PC-3 (cell line): ENCODE data around the gene ARHGAP40. TPM values are rescaled to one million over a fixed set of nuclear protein-coding genes. Genes with fewer than 3 reads are reported as not detected.

Experiments
- ATAC-seq: fragments of 200-7000 bp; cut with Tn5 transposase; 2 replicates; pipeline ENCODE4 v1.9.1; 2020; ENCODE audit warnings: mild to moderate bottlenecking, moderate library complexity
- BruUV-seq: library from RNA; stranded (reverse); fragments of 400-500 nt; replicated peaks from 2 replicates; lab custom pipeline; 2021; lab: Mats Ljungman, UMichigan
- CTCF ChIA-PET: fragments of 300-600 bp; sonication (Branson Sonifier 250); formaldehyde crosslinking; loops from one replicate; lab custom pipeline; 2022; ENCODE audit warnings: antibody characterized with exemption; lab: Charles Lee
- POLR2A ChIA-PET: fragments of 300-600 bp; sonication (Branson Sonifier 250); formaldehyde crosslinking; loops from one replicate; lab custom pipeline; 2022; ENCODE audit warnings: antibody characterized with exemption; ENCODE audit not compliant: unreplicated experiment; lab: Charles Lee
- DNase-seq: peaks from one replicate; pipeline ENCODE4 v3.0.0-alpha.2; 2015
- H2AFZ ChIP-seq: fragments of 300-600 bp; sonication (generic); 2 replicates; pipeline ENCODE4 v1.6.0; 2016; ENCODE audit warnings: antibody characterized with exemption, low read length
- H3F3A ChIP-seq: fragments of 300-600 bp; sonication (generic); one replicate; pipeline ENCODE4 v1.6.0; 2017; ENCODE audit warnings: antibody characterized with exemption, low read length, control low read depth, mild to moderate bottlenecking; ENCODE audit not compliant: unreplicated experiment
- H3K27ac ChIP-seq: fragments of 300-600 bp; sonication (generic); 2 replicates; pipeline ENCODE4 v1.5.1; 2016; ENCODE audit warnings: mild to moderate bottlenecking, low read length
- H3K27me3 ChIP-seq: fragments of 300-600 bp; sonication (generic); 2 replicates; pipeline ENCODE4 v1.6.1; 2016; ENCODE audit warnings: low read length, mixed read lengths
- H3K36me3 ChIP-seq: fragments of 300-600 bp; sonication (generic); 2 replicates; pipeline ENCODE4 v1.6.1; 2016; ENCODE audit warnings: low read depth, mixed run types, low read length, mixed read lengths
- H3K4me1 ChIP-seq: fragments of 300-600 bp; sonication (generic); 2 replicates; pipeline ENCODE4 v1.5.1; 2016; ENCODE audit warnings: low read length; ENCODE audit not compliant: insufficient read depth
- H3K4me2 ChIP-seq: fragments of 300-600 bp; sonication (generic); 2 replicates; pipeline ENCODE4 v1.6.0; 2016; ENCODE audit warnings: low read length
- H3K4me3 ChIP-seq: fragments of 300-600 bp; sonication (generic); 2 replicates; pipeline ENCODE4 v1.5.1; 2016; ENCODE audit warnings: mild to moderate bottlenecking, low read length, mixed read lengths
- H3K79me2 ChIP-seq: fragments of 300-600 bp; sonication (generic); 2 replicates; pipeline ENCODE4 v1.6.1; 2017; ENCODE audit warnings: low read length, mixed read lengths
- H3K9ac ChIP-seq: fragments of 300-600 bp; sonication (generic); 2 replicates; pipeline ENCODE4 v1.6.0; 2016; ENCODE audit warnings: mild to moderate bottlenecking, low read length
- H3K9me2 ChIP-seq: fragments of 300-600 bp; sonication (generic); replicated peaks from 2 replicates; pipeline ENCODE4 v1.6.1; 2016; ENCODE audit warnings: mixed run types, low read length, mixed read lengths
- H3K9me3 ChIP-seq: fragments of 300-600 bp; sonication (generic); 2 replicates; pipeline ENCODE4 v1.6.1; 2016; ENCODE audit warnings: low read length, mixed read lengths
- H4K20me1 ChIP-seq: fragments of 300-600 bp; sonication (generic); 2 replicates; pipeline ENCODE4 v1.6.1; 2016; ENCODE audit warnings: low read length, mixed read lengths
- EZH2 ChIP-seq: fragments of 300-600 bp; sonication (generic); IDR thresholded peaks from one replicate; pipeline ENCODE4 v1.6.1; 2017; ENCODE audit warnings: antibody characterized with exemption, mild to moderate bottlenecking, low read length; ENCODE audit not compliant: unreplicated experiment
- EZH2phosphoT487 ChIP-seq: fragments of 300-600 bp; sonication (generic); IDR thresholded peaks from 2 replicates; pipeline ENCODE4 v1.6.1; 2018; ENCODE audit warnings: mild to moderate bottlenecking, antibody characterized with exemption, low read length, borderline replicate concordance
- intact Hi-C: fragments of 100-400 bp; cut with micrococcal nuclease; formaldehyde crosslinking; loops from 2 replicates; pipeline ENCODE4 v1.9.0; 2023
- total RNA-seq: library from RNA; depleted of rRNA; stranded (reverse); fragments of >200 nt; gene quantifications from 2 replicates; pipeline ENCODE4 v1.2.3, GENCODE V29; 2014
- TF ChIP-seq, protein P1 (sequence below): fragments of 300-600 bp; sonication (generic); conservative IDR thresholded peaks from 2 replicates; pipeline ENCODE4 v1.5.1; 2017; ENCODE audit warnings: antibody characterized with exemption, low read depth, mild to moderate bottlenecking, low read length

ARHGAP40 gene
- total RNA-seq, 1 experiment from 2014 or later: not detected

DNA sequence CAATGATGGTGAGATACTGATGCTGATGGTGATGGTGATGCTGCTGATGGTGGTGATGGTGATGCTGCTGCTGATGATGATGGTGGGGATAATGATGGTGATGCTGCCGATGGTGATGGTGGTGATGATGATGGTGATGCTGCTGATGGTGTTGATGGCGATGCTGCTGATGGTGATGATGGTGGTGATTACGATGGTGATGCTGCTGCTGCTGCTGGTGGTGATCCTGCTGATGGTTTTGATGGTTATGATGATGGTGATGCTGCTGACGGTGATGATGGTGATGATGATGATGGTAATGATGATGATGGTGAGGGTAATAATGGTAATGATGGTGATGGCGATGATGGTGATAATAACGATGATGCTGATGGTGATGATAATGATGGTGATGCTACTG is 50.0 kb downstream of the ARHGAP40 start:
- Histone ChIP-seq H4K20me1 (no peaks in the 10 kb centered on the region), H3K4me2 (no peak overlapping the region), H3K9me2 (0 out of 2 replicates have a peak, but pooled peaks cover 3% of the 10 kb centered on the region), H2AFZ (no peak overlapping the region), H3K4me1 (no peaks in the 10 kb centered on the region; the same call in 1 of the 2 replicates), H3K9ac (no peak overlapping the region), H3K36me3 (no peaks in the 10 kb centered on the region), H3K27me3 (peaks cover 10% of the 10 kb centered on the region; the same call in 1 of the 2 replicates), H3K9me3 (0 out of 2 replicates have a peak, but pooled peaks cover 8% of the 10 kb centered on the region), H3K4me3 (no peak overlapping the region), H3F3A (no peaks in the 10 kb centered on the region), H3K79me2 (no peaks in the 10 kb centered on the region), H3K27ac (no peak overlapping the region)
- ATAC-seq: no peak
- ChIA-PET POLR2A (no interaction called here), CTCF (no interaction called here)
- intact Hi-C loops: no loop called here
- no peak for TF ChIP-seq EZH2phosphoT487
- BruUV-seq: no TSS peak
- no peak for DNase-seq

- ChIA-PET POLR2A (no interaction called here), CTCF (no interaction called here)
- H3K4me1 ChIP-seq: no peaks in the 10 kb centered on the region
- no peak overlapping the region for H3K4me2 ChIP-seq
- H3K4me3 ChIP-seq: no peak overlapping the region
- no peak for ATAC-seq
- H2AFZ ChIP-seq: no peak overlapping the region
- H3K9ac ChIP-seq: no peak overlapping the region
- BruUV-seq: no TSS peak
- intact Hi-C loops: no loop called here
- TF ChIP-seq EZH2 (no peak), EZH2phosphoT487 (no peak)
- TF ChIP-seq, protein P1, sequence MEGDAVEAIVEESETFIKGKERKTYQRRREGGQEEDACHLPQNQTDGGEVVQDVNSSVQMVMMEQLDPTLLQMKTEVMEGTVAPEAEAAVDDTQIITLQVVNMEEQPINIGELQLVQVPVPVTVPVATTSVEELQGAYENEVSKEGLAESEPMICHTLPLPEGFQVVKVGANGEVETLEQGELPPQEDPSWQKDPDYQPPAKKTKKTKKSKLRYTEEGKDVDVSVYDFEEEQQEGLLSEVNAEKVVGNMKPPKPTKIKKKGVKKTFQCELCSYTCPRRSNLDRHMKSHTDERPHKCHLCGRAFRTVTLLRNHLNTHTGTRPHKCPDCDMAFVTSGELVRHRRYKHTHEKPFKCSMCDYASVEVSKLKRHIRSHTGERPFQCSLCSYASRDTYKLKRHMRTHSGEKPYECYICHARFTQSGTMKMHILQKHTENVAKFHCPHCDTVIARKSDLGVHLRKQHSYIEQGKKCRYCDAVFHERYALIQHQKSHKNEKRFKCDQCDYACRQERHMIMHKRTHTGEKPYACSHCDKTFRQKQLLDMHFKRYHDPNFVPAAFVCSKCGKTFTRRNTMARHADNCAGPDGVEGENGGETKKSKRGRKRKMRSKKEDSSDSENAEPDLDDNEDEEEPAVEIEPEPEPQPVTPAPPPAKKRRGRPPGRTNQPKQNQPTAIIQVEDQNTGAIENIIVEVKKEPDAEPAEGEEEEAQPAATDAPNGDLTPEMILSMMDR: no peak
- no peaks in the 10 kb centered on the region for H3F3A ChIP-seq
- no peak overlapping the region for H3K27ac ChIP-seq
- no peaks in the 10 kb centered on the region for H4K20me1 ChIP-seq
- 0 out of 2 replicates have a peak, but pooled peaks cover 3% of the 10 kb centered on the region for H3K9me2 ChIP-seq
- no peaks in the 10 kb centered on the region for H3K79me2 ChIP-seq
- no peak for DNase-seq
- H3K36me3 ChIP-seq: no peaks in the 10 kb centered on the region
- H3K27me3 ChIP-seq: peaks cover 19% of the 10 kb centered on the region
- H3K9me3 ChIP-seq: 0 out of 2 replicates have a peak, but pooled peaks cover 8% of the 10 kb centered on the region
These were observed 51.4 kb downstream of the ARHGAP40 start for GRCh38 chr20:38652995-38653394.

DNA sequence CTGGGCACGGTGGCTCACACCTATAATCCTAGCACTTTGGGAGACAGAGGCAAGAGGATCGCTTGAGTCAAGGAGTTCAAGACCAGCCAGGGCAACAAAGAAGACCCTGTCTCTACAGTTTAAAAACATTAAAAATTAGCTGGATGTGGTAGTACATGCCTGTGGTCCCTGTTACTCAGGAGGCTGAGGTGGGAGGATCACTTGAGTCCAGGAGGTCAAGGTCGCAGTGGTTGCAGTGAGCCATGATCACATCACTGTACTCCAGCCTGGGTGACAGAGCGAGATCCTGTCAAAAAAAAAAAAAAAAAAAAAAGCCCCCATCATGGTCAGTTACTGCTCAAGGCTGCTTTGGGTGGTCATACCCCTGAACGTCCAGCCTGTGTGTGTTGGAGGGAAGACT is 55.8 kb downstream of the ARHGAP40 start:
- 0 out of 2 replicates have a peak, but pooled peaks cover 6% of the 10 kb centered on the region for H3K9me3 ChIP-seq
- no peaks in the 10 kb centered on the region for H3F3A ChIP-seq
- no peak for ATAC-seq
- no peaks in the 10 kb centered on the region for H4K20me1 ChIP-seq
- CTCF ChIA-PET: no interaction called here
- intact Hi-C loops: no loop called here
- H3K27me3 ChIP-seq: peaks cover 27% of the 10 kb centered on the region
- no peaks in the 10 kb centered on the region for H3K79me2 ChIP-seq
- no peak overlapping the region for H3K4me3 ChIP-seq
- no peak overlapping the region for H3K4me2 ChIP-seq
- TF ChIP-seq EZH2phosphoT487: no peak
- TF ChIP-seq, protein P1: no peak
- TF ChIP-seq EZH2: no peak
- H3K36me3 ChIP-seq: no peaks in the 10 kb centered on the region
- no peaks in the 10 kb centered on the region for H3K4me1 ChIP-seq
- POLR2A ChIA-PET: no interaction called here
- no peak overlapping the region for H3K27ac ChIP-seq
- no peak overlapping the region for H2AFZ ChIP-seq
- no peak for DNase-seq
- BruUV-seq: no TSS peak
- no peak overlapping the region for H3K9ac ChIP-seq
- H3K9me2 ChIP-seq: 0 out of 2 replicates have a peak, but pooled peaks cover 2% of the 10 kb centered on the region
